Natural killer cell (primary cell): Measurements from ENCODE around the gene CAMTA1. TPM values are rescaled to one million over a fixed set of nuclear protein-coding genes. Genes with fewer than 3 reads are reported as not detected.

ENCODE experiments used
- ATAC-seq, 3 donors: fragments of 150-1000 bp in 2 of 3; fragments of 200-7000 bp in 1 of 3; cut with Tn5 transposase; 1 replicate in 1 of 3; 2 replicates in 2 of 3; pipeline ENCODE4 v1.10.0; 2021; ENCODE audit warnings: mild to moderate bottlenecking in 2 of 3, moderate library complexity in 2 of 3
- DNase-seq, 2 donors: peaks; one replicate each; pipeline versions ENCODE4 v3.0.0 to v3.0.0-alpha.2; 2013 to 2021; ENCODE audit warnings: mixed read lengths in 1 of 2
- H3K27ac ChIP-seq: one replicate; pipeline ENCODE4 v1.5.1; 2013; ENCODE audit warnings: mild to moderate bottlenecking, low read length
- H3K27me3 ChIP-seq: one replicate; pipeline ENCODE4 v1.6.1; 2013; ENCODE audit warnings: low read length; ENCODE audit not compliant: control insufficient read depth, insufficient read depth
- H3K36me3 ChIP-seq: one replicate; pipeline ENCODE4 v1.6.1; 2013; ENCODE audit warnings: low read length; ENCODE audit not compliant: control insufficient read depth, insufficient read depth
- H3K4me1 ChIP-seq: one replicate; pipeline ENCODE4 v1.6.1; 2013; ENCODE audit warnings: low read length; ENCODE audit not compliant: control insufficient read depth, insufficient read depth
- H3K4me3 ChIP-seq: one replicate; pipeline ENCODE4 v1.5.1; 2013; ENCODE audit warnings: low read length
- H3K9me3 ChIP-seq: one replicate; pipeline ENCODE4 v1.6.1; 2013; ENCODE audit warnings: low read length; ENCODE audit not compliant: control insufficient read depth, insufficient read depth
- H3K27ac Mint-ChIP-seq, 2 donors: one replicate each; pipeline ENCODE4 v1.8.0; 2022; ENCODE audit warnings: mild to moderate bottlenecking in 2 of 2, mixed read lengths in 2 of 2, moderate library complexity in 1 of 2
- H3K27me3 Mint-ChIP-seq, 2 donors: one replicate each; pipeline ENCODE4 v1.8.0; 2022; ENCODE audit warnings: low read depth in 2 of 2, mixed read lengths in 2 of 2
- H3K36me3 Mint-ChIP-seq: one replicate; pipeline ENCODE4 v1.8.0; 2022; ENCODE audit warnings: mixed read lengths
- H3K4me1 Mint-ChIP-seq, 2 donors: one replicate each; pipeline ENCODE4 v1.8.0; 2022; ENCODE audit warnings: mixed read lengths in 2 of 2
- H3K4me3 Mint-ChIP-seq: one replicate; pipeline ENCODE4 v1.8.0; 2022; ENCODE audit warnings: mild to moderate bottlenecking, moderate library complexity, mixed read lengths
- H3K9me3 Mint-ChIP-seq, 2 donors: one replicate each; pipeline ENCODE4 v1.8.0; 2022; ENCODE audit warnings: mixed read lengths in 2 of 2
- CTCF ChIP-seq: fragments of 200-600 bp; IDR thresholded peaks from one replicate; pipeline ENCODE4 v1.8.0; 2022; ENCODE audit warnings: antibody characterized with exemption
- WGBS: methylation state at CpG from one replicate; pipeline ENCODE4 v1.1.7; 2013; ENCODE audit warnings: missing lambda C conversion rate; ENCODE audit not compliant: insufficient coverage; 5-methylcytosine and 5-hydroxymethylcytosine counted together
- intact Hi-C: fragments of 100-400 bp; cut with micrococcal nuclease; formaldehyde crosslinking; loops from one replicate; pipeline ENCODE4 v1.14.2; 2022
- total RNA-seq, 4 donors: library from RNA; stranded (reverse); fragments of 120-200 nt in 1 of 4; gene quantifications; one replicate each; pipeline versions ENCODE4 v1.2.3 to v1.2.4, GENCODE V29; 2013 to 2022

CAMTA1 gene
- total RNA-seq, 3 donors from 2014 or later (not counting 1 experiment from before 2014, with no cell fraction given): 40.6 to 53.3 (median 44.9) TPM

- ATAC-seq (no peak), DNase-seq (no peak)
- H3K9me3 Mint-ChIP-seq: no peaks in the 10 kb centered on the region
- no peak for TF ChIP-seq CTCF
- no peak overlapping the region for H3K27ac Mint-ChIP-seq
- H3K36me3 ChIP-seq: no peaks in the 10 kb centered on the region
- H3K36me3 Mint-ChIP-seq: no peaks in the 10 kb centered on the region
- peaks cover 6 to 14% of the 10 kb centered on the region in 2 donors for H3K27me3 Mint-ChIP-seq
- H3K4me1 ChIP-seq: no peaks in the 10 kb centered on the region
- intact Hi-C loops: no loop called here
- WGBS: 67% methylated on average over 14 of the region's 15 CpGs
- no peak overlapping the region for H3K4me3 ChIP-seq
- H3K27me3 ChIP-seq: no peaks in the 10 kb centered on the region
- H3K4me3 Mint-ChIP-seq: no peak overlapping the region
- no peaks in the 10 kb centered on the region for H3K4me1 Mint-ChIP-seq
- H3K9me3 ChIP-seq: no peaks in the 10 kb centered on the region
- H3K27ac ChIP-seq: no peak overlapping the region
These were observed 436.8 kb downstream of the CAMTA1 start for GRCh38 chr1:7221826-7222694.

GRCh38 chr1:7222695-7223015 is 437.4 kb downstream of the CAMTA1 start:
- TF ChIP-seq CTCF: no peak
- H3K4me1 Mint-ChIP-seq: no peaks in the 10 kb centered on the region
- WGBS: 85% methylated on average over 7 of the region's 7 CpGs
- peaks cover 5 to 14% of the 10 kb centered on the region in 2 donors for H3K27me3 Mint-ChIP-seq
- Histone ChIP-seq H3K36me3 (no peaks in the 10 kb centered on the region), H3K4me1 (no peaks in the 10 kb centered on the region), H3K27ac (no peak overlapping the region), H3K4me3 (no peak overlapping the region), H3K9me3 (no peaks in the 10 kb centered on the region), H3K27me3 (no peaks in the 10 kb centered on the region)
- H3K4me3 Mint-ChIP-seq: no peak overlapping the region
- H3K27ac Mint-ChIP-seq: no peak overlapping the region
- DNase-seq (no peak), ATAC-seq (peak in 1 of 3 donors; percentile 18)
- intact Hi-C loops: no loop called here
- no peaks in the 10 kb centered on the region for H3K9me3 Mint-ChIP-seq
- no peaks in the 10 kb centered on the region for H3K36me3 Mint-ChIP-seq

- no peaks in the 10 kb centered on the region for H3K9me3 Mint-ChIP-seq
- H3K27ac Mint-ChIP-seq: no peak overlapping the region
- no peaks in the 10 kb centered on the region for H3K4me1 Mint-ChIP-seq
- no peak overlapping the region for H3K4me3 ChIP-seq
- 91% methylated on average over 5 of the region's 9 CpGs for WGBS
- H3K36me3 Mint-ChIP-seq: no peaks in the 10 kb centered on the region
- no peak for TF ChIP-seq CTCF
- no peak for DNase-seq
- H3K4me1 ChIP-seq: no peaks in the 10 kb centered on the region
- no peaks in the 10 kb centered on the region for H3K27me3 ChIP-seq
- H3K27me3 Mint-ChIP-seq: peaks cover 4 to 6% of the 10 kb centered on the region in 2 donors
- intact Hi-C loops: no loop called here
- H3K4me3 Mint-ChIP-seq: no peak overlapping the region
- H3K27ac ChIP-seq: no peak overlapping the region
- no peaks in the 10 kb centered on the region for H3K9me3 ChIP-seq
- ATAC-seq: no peak
- H3K36me3 ChIP-seq: no peaks in the 10 kb centered on the region
These were observed 438.3 kb downstream of the CAMTA1 start for GRCh38 chr1:7223334-7224080.
